Spleen (tissue), 11 donors: Measurements from ENCODE around the gene SMC5. TPM values are rescaled to one million over a fixed set of nuclear protein-coding genes. Genes with fewer than 3 reads are reported as not detected.
A peak's percentile ranks its signal among the peaks of the same experiment; 100 is the strongest.

Experiments used
- DNase-seq: peaks from one replicate; pipeline ENCODE4 v3.0.0-alpha.2; 2020
- H3K27ac ChIP-seq, 8 donors: fragments of 200-600 bp; sonication (generic) in 7 of 8; 1 replicate in 4 of 8; 2 replicates in 4 of 8; pipeline versions ENCODE4 v1.5.0 to v1.8.0; 2016 to 2021; ENCODE audit warnings: inconsistent platforms in 4 of 8, mild to moderate bottlenecking in 4 of 8, moderate library complexity in 1 of 8
- H3K27me3 ChIP-seq, 7 donors: fragments of 200-600 bp; sonication (generic) in 6 of 7; replicated peaks in 1 of 7; 1 replicate in 4 of 7; 2 replicates in 3 of 7; pipeline versions ENCODE4 v1.5.0 to v1.8.0; 2016 to 2021; ENCODE audit warnings: inconsistent platforms in 3 of 7, mild to moderate bottlenecking in 1 of 7
- H3K36me3 ChIP-seq, 6 donors: fragments of 200-600 bp; sonication (generic) in 5 of 6; 1 replicate in 4 of 6; 2 replicates in 2 of 6; pipeline versions ENCODE4 v1.5.0 to v1.8.0; 2016 to 2021; ENCODE audit warnings: inconsistent platforms in 2 of 6
- H3K4me1 ChIP-seq, 6 donors: fragments of 200-600 bp; sonication (generic) in 5 of 6; 1 replicate in 3 of 6; 2 replicates in 3 of 6; pipeline versions ENCODE4 v1.5.0 to v1.8.0; 2016 to 2021; ENCODE audit warnings: inconsistent platforms in 3 of 6
- H3K4me3 ChIP-seq, 8 donors: fragments of 200-600 bp; sonication (generic) in 7 of 8; 1 replicate in 4 of 8; 2 replicates in 4 of 8; pipeline versions ENCODE4 v1.5.0 to v1.8.0; 2016 to 2021; ENCODE audit warnings: inconsistent platforms in 4 of 8, mild to moderate bottlenecking in 4 of 8, moderate library complexity in 2 of 8
- H3K9me3 ChIP-seq, 8 donors: fragments of 200-600 bp; sonication (generic) in 7 of 8; 1 replicate in 4 of 8; 2 replicates in 4 of 8; pipeline versions ENCODE4 v1.5.0 to v1.8.0; 2016 to 2021; ENCODE audit warnings: inconsistent platforms in 4 of 8
- CTCF ChIP-seq, 11 experiments: fragments of 200-600 bp in 7 of 11; fragments of 450-650 bp in 4 of 11; sonication (generic) in 4 of 11; IDR thresholded peaks in 8 of 11; conservative IDR thresholded peaks in 3 of 11; 1 replicate in 7 of 11; 2 replicates in 4 of 11; pipeline versions ENCODE4 v1.4.0 to v1.8.0; 2016 to 2021; ENCODE audit warnings: antibody characterized with exemption in 11 of 11, inconsistent platforms in 4 of 11, mild to moderate bottlenecking in 1 of 11
- POLR2A ChIP-seq, 3 donors: fragments of 450-650 bp; IDR thresholded peaks; one replicate each; pipeline ENCODE4 v1.5.1; 2017; ENCODE audit warnings: antibody characterized with exemption in 3 of 3, mild to moderate bottlenecking in 1 of 3
- POLR2AphosphoS5 ChIP-seq, 3 donors: sonication (generic); formaldehyde crosslinking; IDR thresholded peaks; one replicate each; pipeline ENCODE4 v1.5.1; 2017; ENCODE audit warnings: antibody characterized with exemption in 3 of 3
- WGBS, 5 donors: extraction: QIAGEN DNeasy Blood & Tissue Kit in 3 of 5; methylation state at CpG; one replicate each; pipeline versions ENCODE4 v1.1.5 to v1.1.7; 2013 to 2018; 5-methylcytosine and 5-hydroxymethylcytosine counted together
- intact Hi-C: fragments of 100-400 bp; cut with DNase I; formaldehyde crosslinking; loops from one replicate; pipeline ENCODE4 v1.15.0; 2023; ENCODE audit warnings: low total_unique reads
- polyA plus RNA-seq, 3 donors: library from polyadenylated mRNA; stranded (reverse); fragments of 200-250 nt; gene quantifications; one replicate each; pipeline ENCODE4 v1.2.1, GENCODE V29; 2013
- total RNA-seq, 7 donors: library from RNA; depleted of rRNA in 3 of 7; stranded (reverse); fragments of >200 nt in 3 of 7; fragmentation: NEBNext Ultra II Directional in 4 of 7; extraction: Animal tissue kit (Norgen Biotek cat#: 25700) in 4 of 7; gene quantifications; one replicate each; pipeline versions ENCODE4 v1.1.0 to v1.2.1, GENCODE V29; 2016 to 2021
- donor health status: healthy with polysubstance abuse.
- donor health status: DM: no; HTN: no; CAD: no; lungs with moderate emphysema.
- donor health status: DM: no; HTN: no; CAD: no.
- donor health status: Bipolar disorder and iron deficiency.
- donor health status: healthy.
- donor health status: DM: no; HTN: no; CAD: no.
- donor health status: DM: yes; HTN: yes; CAD: no.

The SMC5 gene
- total and polyA plus RNA-seq, 10 donors, result 7.4 to 39.9 (median 29.8) TPM

- intact Hi-C loops, result no loop called here
These were observed 104.2 kb downstream of the SMC5 start for GRCh38 chr9:70362952-70363351.

GRCh38 chr9:70363760-70364159 lies 105.0 kb downstream of the SMC5 start:
- no peaks in the 10 kb centered on the region for H3K9me3 ChIP-seq
- no peak overlapping the region for H3K4me3 ChIP-seq
- WGBS, 5 donors, result 96 to 99% (median 97%) methylated on average over 7 of the region's 7 CpGs
- intact Hi-C loops, result no loop called here
- no peak for DNase-seq
- TF ChIP-seq CTCF (IDR thresholded peaks at IDR 0.05 in 8 of 11, conservative IDR thresholded peaks at IDR 0.05 in 3 of 11), result no peak
- no peak for TF ChIP-seq POLR2AphosphoS5 (IDR thresholded peaks at IDR 0.05)
- no peak for TF ChIP-seq POLR2A (IDR thresholded peaks at IDR 0.05)
- H3K36me3 ChIP-seq, result peaks cover 0 to 7% (median 0%) of the 10 kb centered on the region in 6 donors
- no peaks in the 10 kb centered on the region for H3K4me1 ChIP-seq
- H3K27ac ChIP-seq, result no peak overlapping the region
- H3K27me3 ChIP-seq, result no peaks in the 10 kb centered on the region

More at GRCh38 chr9:70362952-70363351, 104.2 kb downstream of the SMC5 start:
- Histone ChIP-seq H3K9me3 (no peaks in the 10 kb centered on the region), H3K36me3 (peaks cover 0 to 8% (median 0%) of the 10 kb centered on the region in 6 donors), H3K4me1 (no peaks in the 10 kb centered on the region), H3K27me3 (no peaks in the 10 kb centered on the region), H3K4me3 (no peak overlapping the region), H3K27ac (no peak overlapping the region)
- 89 to 95% (median 92%) methylated on average over 7 of the region's 7 CpGs for WGBS, 5 donors
- peak; percentile 52 for DNase-seq
- TF ChIP-seq POLR2AphosphoS5 (IDR thresholded peaks at IDR 0.05), result no peak
- TF ChIP-seq POLR2A (IDR thresholded peaks at IDR 0.05), result no peak
- no peak for TF ChIP-seq CTCF (IDR thresholded peaks at IDR 0.05 in 8 of 11, conservative IDR thresholded peaks at IDR 0.05 in 3 of 11)

GRCh38 chr9:70367305-70367930 lies 108.6 kb downstream of the SMC5 start:
- DNase-seq, result no peak
- H3K9me3 ChIP-seq, result no peaks in the 10 kb centered on the region
- no peaks in the 10 kb centered on the region for H3K4me1 ChIP-seq
- H3K27ac ChIP-seq, result no peak overlapping the region
- H3K4me3 ChIP-seq, result no peak overlapping the region
- intact Hi-C loops, result no loop called here
- WGBS, 5 donors, result 75 to 82% (median 78%) methylated on average over 6 of the region's 6 CpGs
- H3K27me3 ChIP-seq, result no peaks in the 10 kb centered on the region
- peaks cover 0 to 7% (median 0%) of the 10 kb centered on the region in 6 donors for H3K36me3 ChIP-seq
- TF ChIP-seq POLR2A (IDR thresholded peaks at IDR 0.05) (no peak), POLR2AphosphoS5 (IDR thresholded peaks at IDR 0.05) (no peak), CTCF (IDR thresholded peaks at IDR 0.05 in 8 of 11, conservative IDR thresholded peaks at IDR 0.05 in 3 of 11) (no peak)

GRCh38 chr9:70374962-70375618 lies 116.3 kb downstream of the SMC5 start:
- H3K36me3 ChIP-seq, result no peaks in the 10 kb centered on the region
- peak overlapping the region in 3 of 8 donors; percentile 11 to 30 (median 28) for H3K27ac ChIP-seq
- DNase-seq, result no peak
- no peak overlapping the region for H3K4me3 ChIP-seq
- H3K9me3 ChIP-seq, result no peaks in the 10 kb centered on the region
- H3K27me3 ChIP-seq, result no peaks in the 10 kb centered on the region
- no peak for TF ChIP-seq POLR2A (IDR thresholded peaks at IDR 0.05)
- TF ChIP-seq CTCF (IDR thresholded peaks at IDR 0.05 in 8 of 11, conservative IDR thresholded peaks at IDR 0.05 in 3 of 11), result no peak
- TF ChIP-seq POLR2AphosphoS5 (IDR thresholded peaks at IDR 0.05), result no peak
- intact Hi-C loops, result no loop called here
- no peaks in the 10 kb centered on the region for H3K4me1 ChIP-seq
- 80 to 87% (median 87%) methylated on average over 17 of the region's 17 CpGs for WGBS, 5 donors
